ENCODE data around the gene NTN1.

The NTN1 gene

GRCh38 chr17:9220398-9221146 is 199.3 kb downstream of the NTN1 start:
- DNase-seq = no peak

- DNase-seq = no peak
These were observed 200.0 kb downstream of the NTN1 start for GRCh38 chr17:9221147-9221921.

DNA sequence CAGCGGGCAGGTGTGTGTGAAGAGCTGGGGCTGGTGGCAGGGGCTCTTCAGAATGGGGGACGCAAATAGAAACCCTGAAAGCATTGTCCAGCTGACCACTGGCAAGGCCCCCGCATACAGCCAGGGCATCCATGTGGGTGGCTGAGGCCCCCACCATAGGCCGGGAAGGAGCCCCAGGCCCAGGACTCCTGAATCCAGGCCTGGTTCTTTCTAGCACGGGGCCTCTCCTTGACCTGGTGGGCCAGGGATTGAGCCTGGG is 200.5 kb downstream of the NTN1 start:
- no peak for DNase-seq

GRCh38 chr17:9223531-9223930 is 202.2 kb downstream of the NTN1 start:
- no peak for DNase-seq

DNA sequence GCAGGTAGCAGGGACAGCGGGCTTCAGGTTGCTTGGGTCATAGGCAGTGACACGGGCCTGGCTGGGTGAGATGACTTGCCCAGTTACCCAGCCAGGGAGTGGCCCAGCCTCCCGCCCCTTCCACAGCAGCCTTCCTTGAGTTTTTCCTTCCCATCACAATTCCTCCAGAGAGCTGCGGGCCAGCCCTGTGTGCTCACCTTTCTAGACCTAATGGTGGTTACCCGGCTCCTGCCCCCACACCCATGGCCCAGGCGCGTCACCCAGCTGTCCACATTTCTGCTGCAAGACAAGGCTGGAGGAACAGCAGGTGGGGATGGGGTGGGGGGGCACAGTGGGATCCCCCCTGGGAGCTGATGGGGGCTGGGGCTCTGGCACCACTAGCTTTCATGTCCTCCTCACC is 203.2 kb downstream of the NTN1 start:
- no peak for DNase-seq

GRCh38 chr17:9225305-9226101 is 204.2 kb downstream of the NTN1 start:
- DNase-seq = no peak

DNA sequence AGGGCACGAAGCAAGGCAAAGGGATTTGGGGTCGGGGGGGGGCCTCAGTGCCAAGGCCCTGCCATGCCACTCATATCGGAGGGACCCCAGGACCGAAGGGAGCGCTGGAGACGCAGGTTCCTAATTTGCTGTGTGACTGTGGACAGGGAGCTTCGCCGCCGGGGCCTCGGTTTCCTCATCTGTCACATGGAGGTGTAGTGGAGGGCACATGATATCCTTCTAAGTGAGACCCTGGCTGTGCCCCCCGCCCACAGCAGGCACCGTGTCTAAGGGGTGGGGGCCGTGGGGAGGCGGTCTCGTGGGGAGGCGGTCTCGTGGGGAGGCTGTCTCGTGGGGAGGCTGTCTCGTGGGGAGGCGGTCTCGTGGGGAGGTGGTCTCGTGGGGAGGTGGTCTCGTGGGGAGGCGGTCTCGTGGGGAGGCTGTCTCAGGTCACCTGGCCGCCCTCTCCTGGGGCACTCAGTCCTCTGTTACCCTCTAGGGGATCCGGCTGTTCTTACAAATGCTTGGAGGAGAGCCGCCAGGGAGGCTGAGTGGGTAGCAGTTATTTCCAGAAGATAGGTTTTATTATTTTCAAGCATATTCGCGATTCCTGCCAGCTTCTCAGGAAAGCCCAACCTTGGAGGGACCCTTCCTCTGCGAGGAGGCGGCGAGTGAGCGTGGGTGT is 205.0 kb downstream of the NTN1 start:
- no peak for DNase-seq

DNA sequence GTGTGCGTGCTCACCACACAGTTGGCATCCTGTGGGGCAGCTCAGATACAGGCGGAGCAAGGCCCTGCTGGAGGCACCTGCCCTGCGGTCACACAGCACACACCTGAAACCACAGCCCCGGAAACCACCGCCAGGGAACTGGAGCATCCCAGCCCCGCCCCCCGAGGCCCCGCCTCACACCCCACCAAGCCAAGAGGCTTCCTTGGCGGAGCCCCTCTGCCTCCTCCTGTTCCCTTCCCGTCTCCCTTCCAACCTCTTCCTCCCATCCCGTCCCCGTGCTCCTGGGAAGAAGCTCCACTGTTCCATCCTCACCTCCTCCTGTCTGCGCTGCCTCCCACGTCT is 205.5 kb downstream of the NTN1 start:
- DNase-seq = no peak

- no peak for DNase-seq
These were observed 206.6 kb downstream of the NTN1 start for GRCh38 chr17:9227819-9228407.

- no peak for DNase-seq
These were observed 207.3 kb downstream of the NTN1 start for GRCh38 chr17:9228408-9229159.

DNA sequence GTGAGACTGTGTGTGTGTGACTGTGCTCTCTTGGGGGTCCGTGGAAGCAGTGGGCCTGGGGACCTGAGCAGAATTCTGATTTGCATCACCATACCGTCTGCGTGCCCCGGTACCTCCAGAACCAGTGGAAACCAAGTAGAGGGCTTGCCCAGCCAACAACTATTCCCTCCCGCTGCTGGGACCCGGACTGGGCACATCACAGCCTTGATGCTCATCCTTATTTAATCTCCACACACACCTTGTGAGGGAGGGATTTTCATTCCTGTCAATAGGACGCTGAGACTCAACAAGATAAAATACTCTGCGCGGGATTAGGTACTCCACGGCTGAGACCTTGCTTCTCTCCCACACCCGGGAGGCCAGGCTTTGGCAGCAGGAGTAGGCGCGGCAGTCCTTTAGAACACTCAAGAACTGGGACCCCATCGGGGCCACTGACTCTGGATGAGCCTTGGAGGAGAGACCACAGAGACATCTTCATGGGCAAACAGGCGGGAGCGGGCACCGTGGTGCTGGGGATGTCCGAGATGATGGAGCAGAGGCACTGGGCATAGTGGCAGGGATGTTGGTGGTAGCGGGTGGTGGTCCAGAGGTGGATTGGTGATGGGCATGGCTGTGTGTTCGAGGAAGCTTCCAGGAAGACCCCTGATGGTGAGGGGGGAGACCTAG is 208.0 kb downstream of the NTN1 start:
- DNase-seq = no peak

DNA sequence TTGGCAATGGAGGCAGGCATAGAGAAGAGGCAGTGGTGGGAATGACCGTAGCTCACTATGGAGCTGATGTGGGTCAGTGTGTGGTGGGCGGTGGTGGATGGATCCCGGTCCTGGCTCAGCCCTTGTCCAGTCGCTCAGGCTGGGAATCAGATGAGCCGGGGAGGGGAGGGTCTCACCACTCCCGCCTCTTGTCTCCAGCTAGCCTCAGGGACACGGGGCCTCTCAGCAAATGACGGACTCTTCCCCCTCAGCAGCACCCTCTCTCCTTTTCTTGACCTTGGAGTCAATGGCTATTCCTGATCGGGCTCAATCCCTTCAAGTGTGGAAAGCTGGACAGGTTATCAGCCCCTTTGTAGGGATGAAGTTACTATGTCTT is 208.5 kb downstream of the NTN1 start:
- DNase-seq = no peak

GRCh38 chr17:9230346-9230745 is 209.0 kb downstream of the NTN1 start:
- no peak for DNase-seq

GRCh38 chr17:9230861-9231260 is 209.6 kb downstream of the NTN1 start:
- DNase-seq = no peak

DNA sequence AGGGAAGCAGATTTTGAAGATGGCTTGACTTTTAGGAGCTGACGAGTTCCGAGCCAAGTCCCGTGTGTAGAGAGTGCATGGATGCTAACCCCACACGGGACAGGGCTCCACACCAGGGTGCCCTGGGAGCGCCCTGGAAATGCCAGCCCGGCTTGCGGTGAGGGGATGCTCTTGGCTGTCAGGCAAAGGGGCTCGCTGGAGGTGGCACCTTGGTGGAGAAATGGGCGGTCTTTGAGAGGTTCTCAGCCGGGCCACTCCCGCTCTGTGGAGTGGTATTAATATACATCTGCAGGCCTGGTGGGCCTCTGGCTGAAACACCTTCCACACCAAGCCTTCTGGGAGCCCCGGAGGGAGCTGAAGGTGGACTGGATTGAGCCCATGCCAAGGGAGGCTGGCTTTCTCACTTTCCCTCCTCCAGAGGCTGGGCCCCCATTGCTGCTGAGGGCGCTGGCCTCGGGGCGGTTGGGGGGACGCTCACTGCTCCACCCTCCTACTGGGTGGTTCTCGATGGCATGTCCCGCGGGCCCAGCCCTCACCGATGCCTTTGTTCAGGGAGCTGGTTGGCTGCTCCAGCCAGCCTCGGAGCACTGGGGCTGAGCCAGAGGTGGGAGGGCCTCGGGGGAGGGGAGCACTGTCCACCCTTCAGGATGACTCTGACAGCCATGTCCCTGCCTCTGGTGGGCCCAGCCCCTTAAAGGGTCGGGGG is 210.3 kb downstream of the NTN1 start:
- no peak for DNase-seq

DNA sequence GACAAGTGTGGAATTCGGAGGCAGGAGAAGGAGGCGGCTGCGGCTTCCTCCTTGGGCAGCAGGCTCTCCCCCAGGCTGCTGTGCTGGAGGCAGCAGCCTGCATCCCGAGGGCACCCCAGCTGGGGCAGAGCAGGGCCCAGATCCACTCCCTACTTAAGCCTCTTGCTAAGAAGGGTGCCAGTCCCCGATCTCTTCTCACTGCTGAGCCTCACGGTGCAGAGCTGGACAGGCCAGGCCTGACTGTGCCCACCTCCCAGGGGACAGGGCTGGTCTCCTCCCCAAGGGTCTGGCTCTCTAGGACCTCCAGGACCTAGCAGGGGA is 210.8 kb downstream of the NTN1 start:
- DNase-seq = no peak

GRCh38 chr17:9232591-9233270 is 211.4 kb downstream of the NTN1 start:
- no peak for DNase-seq

DNA sequence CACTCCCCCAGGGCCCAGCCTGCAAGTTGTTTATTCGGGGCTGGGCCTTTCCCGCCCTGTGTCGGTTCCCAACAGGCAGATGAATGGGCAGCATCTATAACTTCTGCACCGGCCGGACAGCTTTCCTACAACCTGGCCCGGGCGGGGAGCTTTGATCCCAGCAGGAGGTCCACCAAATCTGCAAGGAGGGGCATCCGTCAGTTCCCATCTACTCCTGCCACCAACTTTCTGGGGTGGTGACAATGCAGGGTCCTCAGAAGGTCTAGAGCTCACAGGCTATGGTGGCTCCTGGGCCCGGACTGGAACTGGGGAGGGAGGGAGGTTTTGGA is 211.9 kb downstream of the NTN1 start:
- no peak for DNase-seq

- DNase-seq = no peak
These were observed 212.5 kb downstream of the NTN1 start for GRCh38 chr17:9233761-9234160.

DNA sequence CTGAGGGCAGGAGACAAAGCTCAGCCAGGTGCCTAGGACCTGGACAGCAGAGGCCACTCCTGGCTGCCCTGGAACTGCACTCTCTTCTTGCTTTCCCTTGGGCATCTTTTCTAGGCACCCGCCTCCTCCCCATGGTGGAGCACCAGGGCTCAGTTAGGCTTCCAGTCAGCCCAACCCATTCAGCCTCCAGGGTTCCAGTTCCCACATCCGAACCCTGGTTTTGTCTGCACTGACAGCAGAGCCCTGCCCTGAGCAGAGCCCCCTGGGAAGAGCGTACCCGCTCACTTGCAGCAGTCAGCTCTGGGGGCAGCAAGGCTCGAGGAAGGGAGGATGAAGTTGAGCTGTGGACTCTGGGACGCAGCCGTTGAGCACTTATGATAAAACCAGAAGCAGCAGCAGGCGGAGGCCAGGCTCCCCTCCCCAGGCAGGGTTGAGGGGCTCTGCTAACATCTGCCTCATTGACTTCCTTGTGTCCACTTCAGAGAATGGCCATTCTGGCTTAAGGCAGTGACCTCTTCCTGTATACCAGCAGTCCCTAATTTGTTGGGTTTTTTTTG is 213.2 kb downstream of the NTN1 start:
- no peak for DNase-seq

DNA sequence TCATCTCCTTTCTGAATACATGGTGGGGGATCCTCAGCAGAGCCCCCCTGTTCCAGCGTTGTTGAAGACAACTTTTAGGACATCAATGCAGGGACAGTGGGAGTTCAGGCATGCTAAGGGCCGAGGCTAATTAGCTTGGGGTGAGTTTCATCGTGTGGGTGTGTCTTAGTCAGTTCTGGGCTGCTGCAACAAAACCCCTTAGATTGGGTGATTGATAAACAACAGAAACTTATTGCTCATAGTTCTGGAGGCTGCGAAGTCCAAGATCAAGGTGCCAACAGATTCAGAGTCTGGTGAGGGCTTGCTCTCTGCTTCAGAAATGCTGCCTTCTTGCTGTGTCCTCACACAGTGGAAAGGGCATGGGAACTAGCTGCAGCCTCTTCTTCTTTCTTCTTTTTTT is 214.0 kb downstream of the NTN1 start:
- no peak for DNase-seq

Measured in activated CD8-positive, alpha-beta memory T cell treated with anti-CD3 and anti-CD28 coated beads for 24 hours (primary cell).